Mucosa of descending colon (tissue), 3 donors: ENCODE measurements around the gene PLCB4. TPM values are rescaled to one million over a fixed set of nuclear protein-coding genes. Genes with fewer than 3 reads are reported as not detected.

Experiments
- ATAC-seq: fragments of 200-7000 bp; cut with Tn5 transposase; one replicate; pipeline ENCODE4 v1.9.1; 2020; ENCODE audit warnings: mild to moderate bottlenecking, moderate library complexity
- DNase-seq, 3 donors: peaks; one replicate each; pipeline ENCODE4 v3.0.0-alpha.2; 2020
- H3K36me3 ChIP-seq: fragments of 200-600 bp; one replicate; pipeline ENCODE4 v1.8.0; 2021; ENCODE audit warnings: low read depth, mild to moderate bottlenecking
- H3K4me1 ChIP-seq: fragments of 200-600 bp; one replicate; pipeline ENCODE4 v1.8.0; 2021; ENCODE audit warnings: low read depth, mild to moderate bottlenecking
- H3K4me3 ChIP-seq: fragments of 200-600 bp; one replicate; pipeline ENCODE4 v1.8.0; 2021; ENCODE audit warnings: mild to moderate bottlenecking
- H3K9me3 ChIP-seq: fragments of 200-600 bp; one replicate; pipeline ENCODE4 v1.8.0; 2021; ENCODE audit warnings: mild to moderate bottlenecking
- CTCF ChIP-seq: fragments of 200-600 bp; IDR thresholded peaks from one replicate; pipeline ENCODE4 v1.8.0; 2022; ENCODE audit warnings: antibody characterized with exemption, mild to moderate bottlenecking
- intact Hi-C, 2 donors: fragments of 100-400 bp; cut with DNase I in 1 of 2; cut with micrococcal nuclease in 1 of 2; formaldehyde crosslinking; loops; one replicate each; pipeline versions ENCODE4 v1.11.0 to v1.11.1; 2022; cut with DNase I, micrococcal nuclease
- total RNA-seq, 3 donors: library from RNA; stranded (reverse); fragmentation: NEBNext Ultra II Directional in 2 of 3; extraction: Animal tissue kit (Norgen Biotek cat#: 25700) in 2 of 3; gene quantifications; one replicate each; pipeline versions ENCODE4 v1.2.1 to v1.2.4, GENCODE V29; 2021 to 2023
- donor health status: DM: no; HTN: no; CAD: no; lungs with moderate emphysema.
- donor health status: DM: no; HTN: no; CAD: no.
- donor health status: DM: no; HTN: yes; CAD: no.

PLCB4 gene
- total RNA-seq, 3 donors from 2014 or later: 37.8 to 55.0 (median 51.2) TPM

GRCh38 chr20:9339708-9340107 is 270.8 kb downstream of the PLCB4 start:
- Histone ChIP-seq H3K4me1 (peaks cover 4% of the 10 kb centered on the region), H3K9me3 (no peaks in the 10 kb centered on the region), H3K4me3 (no peak overlapping the region), H3K36me3 (no peaks in the 10 kb centered on the region)
- no peak for DNase-seq
- no peak for ATAC-seq
- no peak for TF ChIP-seq CTCF
- intact Hi-C loops: no loop called here

GRCh38 chr20:9342651-9343050 is 273.8 kb downstream of the PLCB4 start:
- intact Hi-C loops: no loop called here
- DNase-seq (no peak), ATAC-seq (no peak)
- Histone ChIP-seq H3K9me3 (no peaks in the 10 kb centered on the region), H3K4me3 (no peak overlapping the region), H3K4me1 (no peaks in the 10 kb centered on the region), H3K36me3 (no peaks in the 10 kb centered on the region)
- no peak for TF ChIP-seq CTCF

GRCh38 chr20:9344083-9344920 is 275.4 kb downstream of the PLCB4 start:
- Histone ChIP-seq H3K4me3 (no peak overlapping the region), H3K36me3 (no peaks in the 10 kb centered on the region), H3K4me1 (no peaks in the 10 kb centered on the region), H3K9me3 (no peaks in the 10 kb centered on the region)
- DNase-seq (no peak), ATAC-seq (no peak)
- intact Hi-C loops: no loop called here
- TF ChIP-seq CTCF: no peak

- ATAC-seq (no peak), DNase-seq (no peak)
- H3K4me3 ChIP-seq: no peak overlapping the region
- H3K36me3 ChIP-seq: no peaks in the 10 kb centered on the region
- intact Hi-C loops: loop anchor here in 1 of 2 donors (5.0 kb wide), 1 partner anchor 131 kb away; no protein-coding TSS in a partner anchor
- TF ChIP-seq CTCF: no peak
- H3K9me3 ChIP-seq: no peaks in the 10 kb centered on the region
- no peaks in the 10 kb centered on the region for H3K4me1 ChIP-seq
Observed at GRCh38 chr20:9348316-9348715, 279.4 kb downstream of the PLCB4 start.

GRCh38 chr20:9348747-9349146 is 279.9 kb downstream of the PLCB4 start:
- intact Hi-C loops: loop anchor here in 1 of 2 donors (5.0 kb wide), 1 partner anchor 131 kb away; no protein-coding TSS in a partner anchor
- ATAC-seq (no peak), DNase-seq (no peak)
- Histone ChIP-seq H3K4me3 (no peak overlapping the region), H3K4me1 (no peaks in the 10 kb centered on the region), H3K9me3 (no peaks in the 10 kb centered on the region), H3K36me3 (no peaks in the 10 kb centered on the region)
- TF ChIP-seq CTCF: no peak
